H1 (cell line): Measurements from ENCODE around the gene RSPO3. TPM values are rescaled to one million over a fixed set of nuclear protein-coding genes. Genes with fewer than 3 reads are reported as not detected.

Experiments used
- CTCF ChIA-PET: fragments of 300-600 bp; sonication (Branson Sonifier 250); formaldehyde crosslinking; loops from one replicate; lab custom pipeline; 2021; ENCODE audit not compliant: partially characterized antibody; lab: Charles Lee
- POLR2A ChIA-PET: fragments of 300-600 bp; sonication (Branson Sonifier 250); formaldehyde crosslinking; loops from one replicate; lab custom pipeline; 2021; ENCODE audit warnings: inconsistent platforms; ENCODE audit not compliant: partially characterized antibody; lab: Charles Lee
- DNase-seq, 2 experiments: peaks; one replicate each; pipeline versions ENCODE4 v3.0.0 to v3.0.0-alpha.2; 2010 to 2022; ENCODE audit warnings: low spot score in 2 of 2, low read depth in 1 of 2, mixed read lengths in 1 of 2
- FAIRE-seq: peaks from 2 replicates; lab custom pipeline; 2011; peaks lifted over from hg19 to GRCh38; lab: Jason Lieb, UNC
- H2AFZ ChIP-seq: 2 replicates; pipeline ENCODE4 v1.8.1; 2012; ENCODE audit warnings: low read length, inconsistent platforms
- H2AK5ac ChIP-seq: 2 replicates; pipeline ENCODE4 v1.6.1; 2013; ENCODE audit warnings: low read depth, low read length
- H2BK120ac ChIP-seq: replicated peaks from 2 replicates; pipeline ENCODE3; 2013; ENCODE audit warnings: low read depth, low read length, inconsistent platforms
- H2BK12ac ChIP-seq: 2 replicates; pipeline ENCODE4 v1.6.1; 2013; ENCODE audit warnings: low read depth, low read length
- H2BK15ac ChIP-seq: 2 replicates; pipeline ENCODE4 v1.6.1; 2013; ENCODE audit warnings: low read length
- H2BK20ac ChIP-seq: 2 replicates; pipeline ENCODE4 v1.6.1; 2013; ENCODE audit warnings: low read length
- H2BK5ac ChIP-seq: 2 replicates; pipeline ENCODE4 v1.6.1; 2013; ENCODE audit warnings: low read depth, low read length
- H3K14ac ChIP-seq: 2 replicates; pipeline ENCODE4 v1.6.1; 2013; ENCODE audit warnings: inconsistent platforms; ENCODE audit not compliant: insufficient read length
- H3K18ac ChIP-seq: 2 replicates; pipeline ENCODE4 v1.6.1; 2013; ENCODE audit warnings: low read length; ENCODE audit errors: extremely low read depth
- H3K23ac ChIP-seq: 2 replicates; pipeline ENCODE4 v1.6.1; 2013; ENCODE audit warnings: inconsistent platforms; ENCODE audit not compliant: insufficient read length
- H3K23me2 ChIP-seq: 2 replicates; pipeline ENCODE4 v1.6.1; 2013; ENCODE audit warnings: low read depth, low read length
- H3K27ac ChIP-seq: 2 replicates; pipeline ENCODE4 v1.6.1; 2011; ENCODE audit warnings: low read depth, low read length, inconsistent platforms
- H3K27me3 ChIP-seq, 4 experiments: replicated peaks in 1 of 4; 1 replicate in 1 of 4; 2 replicates in 3 of 4; pipeline versions ENCODE4 v1.6.1 to v1.8.1; 2011 to 2013; ENCODE audit warnings: low read length in 3 of 4, mild to moderate bottlenecking in 3 of 4, inconsistent platforms in 2 of 4, mixed read lengths in 2 of 4, moderate library complexity in 1 of 4; ENCODE audit not compliant: control insufficient read depth in 3 of 4, insufficient read depth in 3 of 4; ENCODE audit errors: extremely low read depth in 1 of 4
- H3K36me3 ChIP-seq, 4 experiments: 2 replicates each; pipeline versions ENCODE4 v1.6.1 to v1.8.1; 2011 to 2013; ENCODE audit warnings: mild to moderate bottlenecking in 4 of 4, low read length in 3 of 4, moderate library complexity in 2 of 4, control low read depth in 1 of 4, inconsistent platforms in 1 of 4; ENCODE audit not compliant: insufficient read depth in 4 of 4, control insufficient read depth in 2 of 4
- H3K4ac ChIP-seq: replicated peaks from 2 replicates; pipeline ENCODE3; 2013; ENCODE audit warnings: low read length, low read depth, mixed read lengths, inconsistent platforms; ENCODE audit not compliant: insufficient read length
- H3K4me1 ChIP-seq, 4 experiments: replicated peaks in 1 of 4; 1 replicate in 1 of 4; 2 replicates in 3 of 4; pipeline versions ENCODE4 v1.6.1 to v1.8.1; 2011 to 2013; ENCODE audit warnings: low read length in 3 of 4, inconsistent platforms in 2 of 4, mixed read lengths in 1 of 4; ENCODE audit not compliant: insufficient read depth in 4 of 4, control insufficient read depth in 3 of 4
- H3K4me2 ChIP-seq, 2 experiments: 2 replicates each; pipeline versions ENCODE4 v1.6.1 to v1.8.1; 2011 to 2013; ENCODE audit warnings: low read depth in 2 of 2, low read length in 2 of 2, control low read depth in 1 of 2, inconsistent platforms in 1 of 2, mild to moderate bottlenecking in 1 of 2; ENCODE audit not compliant: insufficient read depth in 1 of 2
- H3K4me3 ChIP-seq, 4 experiments: fragments of 200-600, 300-600 bp in 1 of 4; sonication (generic), shearing (Covaris generic), sonication (Bioruptor Twin) in 1 of 4; 2 replicates each; pipeline versions ENCODE4 v1.5.1 to v1.8.1; 2011 to 2016; ENCODE audit warnings: low read length in 4 of 4, low read depth in 3 of 4, control low read depth in 2 of 4, inconsistent platforms in 2 of 4, mild to moderate bottlenecking in 2 of 4, mixed read lengths in 1 of 4, moderate library complexity in 1 of 4; ENCODE audit not compliant: insufficient read depth in 2 of 4; ENCODE audit errors: extremely low read depth in 1 of 4
- H3K56ac ChIP-seq: replicated peaks from 2 replicates; pipeline ENCODE3; 2013; ENCODE audit warnings: low read depth, mild to moderate bottlenecking, mixed read lengths, low read length, inconsistent platforms; ENCODE audit not compliant: insufficient read length
- H3K79me1 ChIP-seq: 2 replicates; pipeline ENCODE4 v1.6.1; 2013; ENCODE audit warnings: low read depth, low read length, control low read depth
- H3K79me2 ChIP-seq, 2 experiments: 2 replicates each; pipeline versions ENCODE4 v1.6.1 to v1.8.1; 2012 to 2013; ENCODE audit warnings: low read length in 2 of 2, mild to moderate bottlenecking in 2 of 2, inconsistent platforms in 1 of 2; ENCODE audit not compliant: insufficient read depth in 2 of 2, control insufficient read depth in 1 of 2
- H3K9ac ChIP-seq, 4 experiments: replicated peaks in 1 of 4; 1 replicate in 1 of 4; 2 replicates in 3 of 4; pipeline versions ENCODE4 v1.6.1 to v1.8.1; 2011 to 2013; ENCODE audit warnings: low read depth in 3 of 4, low read length in 3 of 4, control low read depth in 2 of 4, mild to moderate bottlenecking in 2 of 4, moderate library complexity in 2 of 4, inconsistent platforms in 1 of 4; ENCODE audit errors: extremely low read depth in 1 of 4
- H3K9me3 ChIP-seq, 2 experiments: 2 replicates each; pipeline versions ENCODE4 v1.6.1 to v1.8.1; 2012 to 2013; ENCODE audit warnings: mild to moderate bottlenecking in 2 of 2, moderate library complexity in 2 of 2, control low read depth in 1 of 2, inconsistent platforms in 1 of 2, low read depth in 1 of 2, low read length in 1 of 2, mixed read lengths in 1 of 2; ENCODE audit not compliant: insufficient read depth in 2 of 2
- H4K20me1 ChIP-seq, 2 experiments: replicated peaks in 1 of 2; 2 replicates each; pipeline versions ENCODE3 to v1.8.1; 2011 to 2013; ENCODE audit warnings: inconsistent platforms in 2 of 2, low read length in 2 of 2, mild to moderate bottlenecking in 1 of 2; ENCODE audit not compliant: insufficient read depth in 2 of 2, control insufficient read depth in 1 of 2
- H4K5ac ChIP-seq: 2 replicates; pipeline ENCODE4 v1.6.1; 2013; ENCODE audit warnings: low read length, low read depth, mixed read lengths, inconsistent platforms; ENCODE audit not compliant: insufficient read length
- H4K8ac ChIP-seq: 2 replicates; pipeline ENCODE4 v1.8.0; 2013; ENCODE audit warnings: mild to moderate bottlenecking, moderate library complexity, low read length, inconsistent platforms; ENCODE audit not compliant: insufficient read depth; ENCODE audit errors: extremely low read depth
- H4K91ac ChIP-seq: replicated peaks from 2 replicates; pipeline ENCODE3; 2013; ENCODE audit warnings: low read length, mixed read lengths, inconsistent platforms; ENCODE audit not compliant: insufficient read length
- BACH1 ChIP-seq: IDR thresholded peaks from 2 replicates; pipeline ENCODE4 v1.6.1; 2012; ENCODE audit warnings: low read length, improper control_type of control experiment
- E2F6 ChIP-seq: IDR thresholded peaks from 2 replicates; pipeline ENCODE4 v1.6.1; 2012; ENCODE audit warnings: inconsistent platforms
- FOSL1 ChIP-seq: IDR thresholded peaks from 2 replicates; pipeline ENCODE4 v1.6.1; 2011; ENCODE audit warnings: mild to moderate bottlenecking, low read depth, low read length, moderate library complexity; ENCODE audit not compliant: insufficient read depth
- JUND ChIP-seq: IDR thresholded peaks from 2 replicates; pipeline ENCODE4 v1.6.1; 2011; ENCODE audit warnings: mild to moderate bottlenecking, improper control_type of control experiment, low read length
- POLR2AphosphoS5 ChIP-seq: IDR thresholded peaks from 2 replicates; pipeline ENCODE4 v1.6.1; 2011; ENCODE audit warnings: low read depth, low read length
- TAF7 ChIP-seq: optimal IDR thresholded peaks from 2 replicates; pipeline ENCODE3; 2011; ENCODE audit warnings: low read depth, mild to moderate bottlenecking, inconsistent platforms, low read length, moderate library complexity, borderline replicate concordance
- TBP ChIP-seq: IDR thresholded peaks from 2 replicates; pipeline ENCODE4 v1.6.1; 2011; ENCODE audit warnings: low read depth, low read length, improper control_type of control experiment
- WGBS, 2 experiments: shearing (Covaris generic) in 1 of 2; methylation state at CpG; one replicate each; pipeline versions ENCODE4 v1.1.6 to v1.1.7; 2013 to 2015; ENCODE audit warnings: low lambda C conversion rate in 2 of 2, mixed read lengths in 2 of 2, inconsistent platforms in 1 of 2, low coverage in 1 of 2, missing lambda C conversion rate in 1 of 2; ENCODE audit not compliant: insufficient replicate concordance in 2 of 2, insufficient coverage in 1 of 2, insufficient read length in 1 of 2; ENCODE audit errors: extremely low coverage in 1 of 2, missing lambda C conversion rate in 1 of 2; 5-methylcytosine and 5-hydroxymethylcytosine counted together
- polyA plus RNA-seq, 7 experiments: library from polyadenylated mRNA; depleted of rRNA in 3 of 7; stranded (reverse) in 5 of 7; unstranded in 2 of 7; fragments of >200 nt in 5 of 7; fragments of 200-250 nt in 2 of 7; gene quantifications; 1 replicate in 5 of 7; 2 replicates in 1 of 7; 4 replicates in 1 of 7; pipeline versions ENCODE4 v1.2.1 to v1.2.3, GENCODE V29; 2011 to 2013; ENCODE audit warnings: missing spikeins in 2 of 7, mixed read lengths in 2 of 7
- total RNA-seq: library from RNA; stranded (reverse); fragmentation: NEBNext Ultra II Directional; extraction: Animal tissue kit (Norgen Biotek cat#: 25700); gene quantifications from 2 replicates; pipeline ENCODE4 v1.2.1, GENCODE V29; 2021

RSPO3 gene
- total and polyA plus RNA-seq, 2 of the 8 experiments (the other 6 are each of a cell fraction or from before 2014, with no cell fraction given) = not detected

GRCh38 chr6:127083963-127084310 lies 34.5 kb upstream of the RSPO3 start:
- Histone ChIP-seq H4K20me1 (no peaks in the 10 kb centered on the region), H2BK120ac (no peak overlapping the region), H3K4me1 (no peaks in the 10 kb centered on the region), H3K9ac (no peak overlapping the region), H3K23ac (no peak overlapping the region), H3K9me3 (no peaks in the 10 kb centered on the region), H4K8ac (no peak overlapping the region), H4K91ac (no peak overlapping the region), H2BK12ac (no peak overlapping the region), H3K56ac (no peak overlapping the region), H3K79me1 (no peaks in the 10 kb centered on the region), H3K27me3 (no peaks in the 10 kb centered on the region), H2BK15ac (no peak overlapping the region), H3K23me2 (no peaks in the 10 kb centered on the region), H2AK5ac (no peak overlapping the region), H2BK5ac (no peak overlapping the region), H3K4me3 (no peak overlapping the region), H3K18ac (no peak overlapping the region), H3K4me2 (no peak overlapping the region), H4K5ac (no peak overlapping the region), H3K4ac (no peak overlapping the region), H3K79me2 (no peaks in the 10 kb centered on the region), H3K14ac (no peak overlapping the region), H2AFZ (no peak overlapping the region), H2BK20ac (no peak overlapping the region), H3K27ac (no peak overlapping the region), H3K36me3 (no peaks in the 10 kb centered on the region)
- ChIA-PET POLR2A (interaction anchor here (0.5 kb wide), 1 partner anchor 608 kb away, joined by 3 read pairs; no protein-coding TSS in a partner anchor), CTCF (no interaction called here)
- FAIRE-seq = no peak
- WGBS, 2 experiments = 88% methylated on average over 2 of the region's 2 CpGs; no CpG with 5 or more reads in 1 of the 2 experiments
- TF ChIP-seq FOSL1 (no peak), POLR2AphosphoS5 (no peak), TBP (no peak), TAF7 (no peak), JUND (no peak), E2F6 (no peak), BACH1 (no peak)
- no peak for DNase-seq
